ENCODE results near the gene GALNT10.

DNA sequence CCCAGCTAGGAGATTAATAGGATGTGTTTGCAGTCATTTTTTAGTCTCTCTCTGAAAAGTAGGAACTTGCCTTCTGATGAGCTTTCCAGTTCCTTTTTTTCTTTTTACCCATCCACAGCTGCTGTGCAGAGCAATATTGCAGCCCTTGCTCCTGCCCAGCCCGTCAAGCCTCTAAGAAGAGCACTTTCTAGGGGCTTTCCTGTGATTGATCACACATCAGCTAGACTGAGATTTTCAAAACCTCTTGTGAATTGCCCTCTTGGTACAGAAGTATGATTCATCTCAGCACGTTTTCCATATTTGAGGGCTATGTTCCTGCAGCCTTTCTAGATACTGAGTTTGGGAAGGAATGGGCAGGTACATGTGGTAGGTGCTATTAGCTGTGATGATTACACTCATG, 93.9 kb downstream of the GALNT10 start:
- TF ChIP-seq POLR2A (IDR thresholded peaks at IDR 0.05): no peak
- TF ChIP-seq, protein P1, sequence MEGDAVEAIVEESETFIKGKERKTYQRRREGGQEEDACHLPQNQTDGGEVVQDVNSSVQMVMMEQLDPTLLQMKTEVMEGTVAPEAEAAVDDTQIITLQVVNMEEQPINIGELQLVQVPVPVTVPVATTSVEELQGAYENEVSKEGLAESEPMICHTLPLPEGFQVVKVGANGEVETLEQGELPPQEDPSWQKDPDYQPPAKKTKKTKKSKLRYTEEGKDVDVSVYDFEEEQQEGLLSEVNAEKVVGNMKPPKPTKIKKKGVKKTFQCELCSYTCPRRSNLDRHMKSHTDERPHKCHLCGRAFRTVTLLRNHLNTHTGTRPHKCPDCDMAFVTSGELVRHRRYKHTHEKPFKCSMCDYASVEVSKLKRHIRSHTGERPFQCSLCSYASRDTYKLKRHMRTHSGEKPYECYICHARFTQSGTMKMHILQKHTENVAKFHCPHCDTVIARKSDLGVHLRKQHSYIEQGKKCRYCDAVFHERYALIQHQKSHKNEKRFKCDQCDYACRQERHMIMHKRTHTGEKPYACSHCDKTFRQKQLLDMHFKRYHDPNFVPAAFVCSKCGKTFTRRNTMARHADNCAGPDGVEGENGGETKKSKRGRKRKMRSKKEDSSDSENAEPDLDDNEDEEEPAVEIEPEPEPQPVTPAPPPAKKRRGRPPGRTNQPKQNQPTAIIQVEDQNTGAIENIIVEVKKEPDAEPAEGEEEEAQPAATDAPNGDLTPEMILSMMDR (IDR thresholded peaks at IDR 0.05): no peak
